NCI-H460 (cell line): Measurements from ENCODE around the gene COL15A1. TPM values are rescaled to one million over a fixed set of nuclear protein-coding genes. Genes with fewer than 3 reads are reported as not detected.
"Not testable (repeated sequence)": the region's sequence is repeated elsewhere in the genome, so short reads cannot be mapped to it uniquely, and the experiment has no call there.

Source experiments
- DNase-seq: peaks from one replicate; pipeline ENCODE4 v3.0.0-alpha.2; 2016; ENCODE audit warnings: low read depth; ENCODE audit errors: extremely low read depth
- total RNA-seq: library from RNA; depleted of rRNA; stranded (reverse); fragments of >200 nt; shearing (Covaris generic); gene quantifications from 2 replicates; pipeline ENCODE4 v1.2.3, GENCODE V29; 2014

Gene COL15A1
- total RNA-seq, 1 experiment from 2014 or later: 1.0 TPM

DNA sequence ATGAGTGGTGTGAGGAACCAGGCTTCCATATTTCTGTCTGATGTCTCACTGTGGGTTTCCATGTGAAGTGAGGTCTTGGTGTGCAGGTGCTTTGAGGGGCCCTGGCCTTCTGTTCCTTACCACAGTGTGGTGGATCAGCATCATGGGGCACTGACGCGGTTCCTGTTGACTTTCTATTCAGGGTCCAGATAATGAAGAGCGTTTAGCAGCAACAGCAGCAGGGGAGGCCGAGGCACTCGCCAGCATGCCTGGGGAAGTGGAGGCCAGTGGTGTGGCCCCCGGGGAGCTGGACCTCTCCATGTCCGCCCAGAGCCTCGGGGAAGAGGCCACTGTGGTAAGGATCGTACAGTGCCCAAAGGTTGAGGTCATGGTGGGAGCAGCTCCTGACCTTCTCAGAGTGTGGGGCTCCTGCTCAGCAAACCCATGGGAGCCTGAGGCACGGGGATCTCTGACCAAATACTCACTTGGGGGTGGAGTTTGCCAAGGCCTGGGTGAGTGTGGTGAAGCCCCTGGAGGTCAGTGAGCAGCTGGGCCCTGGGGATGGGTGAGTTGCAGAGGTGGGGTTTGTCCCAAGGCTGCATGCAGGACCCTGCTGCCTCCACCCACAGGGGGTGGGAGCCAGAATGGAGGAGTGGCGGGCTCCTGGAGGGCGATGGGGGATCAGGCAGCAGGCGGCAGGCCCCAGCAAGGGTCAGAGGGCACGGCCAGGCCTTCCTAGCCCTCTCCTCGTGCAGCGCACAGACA is 61.2 kb downstream of the COL15A1 start:
- no peak for DNase-seq

DNA sequence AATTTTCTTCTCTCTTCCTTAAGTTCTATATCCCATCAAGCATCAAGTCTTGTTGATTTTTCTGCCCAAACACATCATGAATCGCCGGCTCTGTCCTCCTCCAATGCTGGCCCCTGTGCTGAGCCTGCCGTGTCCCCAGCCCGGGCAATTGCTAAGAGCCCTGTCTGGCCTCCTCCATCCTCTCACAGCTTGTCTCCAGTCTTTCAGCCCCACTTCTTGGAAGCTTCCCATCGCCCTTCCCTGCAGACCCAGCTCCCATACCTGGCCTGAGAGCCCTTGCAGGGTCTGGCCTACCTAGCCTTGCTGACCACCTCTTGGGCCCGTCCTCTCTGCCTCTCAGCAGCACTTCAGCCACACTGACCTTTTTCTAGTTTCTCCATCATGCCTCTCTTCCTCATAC is 61.9 kb downstream of the COL15A1 start:
- DNase-seq: no peak

DNA sequence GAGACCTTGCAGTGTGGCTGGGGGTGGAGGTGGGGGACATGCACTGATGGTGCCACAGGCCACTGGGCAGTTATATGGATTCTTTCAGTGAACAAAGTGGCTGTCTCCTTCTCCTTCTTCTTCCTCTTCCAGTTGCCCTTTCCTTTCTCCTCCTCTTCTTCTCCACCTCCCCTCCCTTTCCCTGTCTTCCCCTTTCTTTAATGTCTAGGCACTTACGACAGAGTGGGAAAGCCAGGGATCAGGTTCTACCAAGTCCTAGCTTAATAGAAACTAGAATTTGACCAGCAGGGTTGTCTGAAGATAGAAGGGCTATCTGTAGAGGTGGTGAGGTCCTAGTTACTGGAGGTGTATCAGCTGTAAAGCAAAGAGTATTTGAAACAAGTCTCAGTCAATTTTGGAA is 62.8 kb downstream of the COL15A1 start:
- DNase-seq: no peak

DNA sequence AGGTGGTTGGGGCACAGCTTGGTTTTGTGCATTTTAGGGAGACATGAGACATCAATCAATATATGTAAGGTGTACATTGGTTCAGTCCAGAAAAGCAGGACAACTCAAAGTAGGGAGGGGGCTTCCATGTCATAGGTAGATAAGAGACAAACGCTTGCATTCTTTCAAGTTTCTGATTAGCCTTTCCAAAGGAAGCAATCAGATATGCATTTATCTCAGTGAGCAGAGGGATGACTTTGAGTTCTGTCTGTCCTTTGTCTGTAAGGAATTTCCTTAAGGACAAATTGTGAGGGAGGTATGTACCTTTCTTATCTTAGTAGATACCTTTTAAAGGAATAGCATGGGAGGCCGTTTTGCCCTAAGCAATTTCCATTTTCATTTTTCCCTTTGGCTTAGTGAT is 63.3 kb downstream of the COL15A1 start:
- no peak for DNase-seq

DNA sequence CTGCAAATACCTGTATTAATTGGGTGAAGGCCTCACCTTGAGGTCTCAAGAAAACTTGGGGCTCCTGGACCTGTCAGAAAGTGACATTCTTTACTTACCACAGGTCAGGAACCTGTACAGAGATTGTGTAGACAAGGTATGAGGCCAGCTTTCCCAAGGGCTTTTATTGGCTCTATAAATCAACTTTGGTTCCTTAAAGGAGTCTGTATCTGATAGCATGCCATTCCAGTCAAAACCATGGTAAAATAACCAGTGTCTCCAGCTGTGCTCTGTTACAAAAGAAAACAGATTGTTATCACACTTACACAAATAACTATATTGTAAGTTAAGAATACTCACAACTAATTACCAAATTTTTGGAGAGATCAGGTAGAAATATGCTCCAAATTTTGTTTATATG is 64.5 kb downstream of the COL15A1 start:
- no peak for DNase-seq

DNA sequence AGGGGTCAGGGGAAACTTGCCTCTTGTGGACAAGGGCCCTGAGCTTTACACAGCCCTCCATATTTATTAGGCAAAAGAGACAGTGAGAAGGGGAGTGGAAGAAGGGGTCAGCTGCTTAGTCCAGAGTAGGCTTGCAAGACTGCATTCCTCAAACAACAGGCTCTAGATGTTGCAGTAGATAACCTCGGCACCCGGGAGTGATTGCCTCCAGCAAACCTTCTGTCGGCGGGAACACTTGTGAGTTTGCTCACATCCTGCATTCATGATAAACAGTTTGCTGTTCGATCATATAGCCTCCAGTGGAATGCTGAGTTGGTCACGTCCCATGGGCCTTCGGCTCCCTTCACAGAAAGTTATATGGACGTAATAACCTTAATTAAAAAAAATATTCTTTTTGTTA is 66.7 kb downstream of the COL15A1 start:
- DNase-seq: not testable (repeated sequence)

DNA sequence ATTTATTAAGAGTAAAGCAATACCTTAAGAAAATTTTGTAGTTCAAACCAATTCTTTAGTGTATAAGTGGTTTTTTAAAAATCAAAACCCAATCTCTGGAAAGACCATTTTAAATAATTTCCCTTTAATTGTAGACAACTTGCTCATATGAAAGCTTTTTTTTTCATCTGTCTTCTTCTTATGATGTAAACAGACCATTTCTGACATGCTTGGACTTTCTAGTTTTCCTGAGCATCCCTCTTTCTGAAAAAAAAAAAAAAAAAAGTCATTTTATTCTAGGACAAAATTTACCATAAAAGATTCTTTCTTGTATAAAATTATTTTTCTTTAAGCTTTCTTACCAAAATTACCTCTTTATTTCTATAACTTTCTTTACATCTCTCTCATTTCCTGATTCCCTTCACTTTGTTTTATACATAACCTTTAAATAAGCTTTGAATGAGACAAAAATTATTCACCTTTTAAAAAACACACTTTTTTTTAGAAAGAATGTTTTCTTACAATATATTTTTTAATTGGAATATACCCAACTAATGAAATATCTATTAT is 67.5 kb downstream of the COL15A1 start:
- peak; percentile 12 for DNase-seq

DNA sequence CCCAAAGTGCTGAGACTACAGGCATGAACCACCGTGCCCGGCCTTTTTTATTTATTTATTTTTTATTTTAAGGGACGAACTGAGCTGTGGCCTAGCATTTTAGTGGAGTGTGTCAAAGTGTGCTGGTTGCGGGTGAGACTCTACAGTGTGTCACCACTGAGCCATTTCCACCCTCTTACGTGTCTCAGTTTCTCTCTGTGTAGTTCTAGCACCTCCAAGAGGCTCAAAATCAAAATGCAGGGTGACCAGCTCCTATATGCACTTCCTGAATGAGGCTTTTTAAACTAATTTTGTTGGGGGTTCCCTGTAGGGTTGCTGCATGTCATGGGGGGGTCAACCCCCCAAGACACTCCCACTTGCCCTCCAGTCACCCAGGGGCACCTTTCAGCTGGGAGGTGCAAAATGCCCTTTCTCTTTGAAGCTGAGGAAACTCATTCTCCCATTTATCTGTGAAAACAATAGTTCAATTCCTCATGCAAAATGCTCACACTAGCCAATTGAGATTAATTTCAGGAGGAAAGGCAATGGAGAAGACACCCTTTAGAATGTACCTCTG is 69.3 kb downstream of the COL15A1 start:
- DNase-seq: peak; percentile 17

DNA sequence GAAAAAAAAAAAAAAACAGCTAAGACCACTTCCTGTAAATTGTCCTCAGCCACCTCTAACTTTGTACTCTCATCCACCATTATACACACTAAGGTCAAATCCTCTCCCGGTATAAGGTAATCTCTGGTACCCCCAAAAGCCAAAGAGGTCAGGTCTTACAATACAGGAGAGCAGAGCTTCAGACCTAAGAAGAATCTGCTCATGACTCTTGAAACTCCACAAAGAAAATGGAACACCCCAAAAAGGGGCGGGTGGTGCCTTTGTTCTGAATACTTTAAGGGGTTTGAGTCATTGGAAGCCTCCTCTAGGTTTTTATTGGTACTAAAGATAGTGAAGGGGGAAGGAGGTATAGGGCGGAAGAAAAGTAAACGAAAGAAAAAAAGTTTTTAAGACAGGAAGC is 69.8 kb downstream of the COL15A1 start:
- no peak for DNase-seq

DNA sequence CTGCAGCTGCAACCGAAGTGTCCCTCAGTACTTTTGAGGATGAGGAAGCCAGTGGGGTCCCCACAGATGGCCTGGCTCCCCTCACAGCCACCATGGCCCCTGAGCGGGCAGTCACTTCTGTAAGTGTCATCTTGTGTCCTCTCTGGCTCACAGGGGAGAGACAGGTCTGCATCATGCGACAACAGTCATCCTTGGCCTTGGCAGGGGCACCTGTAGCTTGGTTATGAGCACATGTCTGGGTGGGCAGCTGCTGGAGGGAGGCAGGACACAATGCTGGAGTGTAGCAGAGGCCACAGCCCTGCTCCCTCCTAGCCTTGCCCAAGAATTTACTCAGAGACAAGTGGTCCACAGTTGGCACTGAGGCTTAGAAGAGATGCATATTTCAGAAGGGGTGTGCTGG is 71.7 kb downstream of the COL15A1 start:
- DNase-seq: no peak

DNA sequence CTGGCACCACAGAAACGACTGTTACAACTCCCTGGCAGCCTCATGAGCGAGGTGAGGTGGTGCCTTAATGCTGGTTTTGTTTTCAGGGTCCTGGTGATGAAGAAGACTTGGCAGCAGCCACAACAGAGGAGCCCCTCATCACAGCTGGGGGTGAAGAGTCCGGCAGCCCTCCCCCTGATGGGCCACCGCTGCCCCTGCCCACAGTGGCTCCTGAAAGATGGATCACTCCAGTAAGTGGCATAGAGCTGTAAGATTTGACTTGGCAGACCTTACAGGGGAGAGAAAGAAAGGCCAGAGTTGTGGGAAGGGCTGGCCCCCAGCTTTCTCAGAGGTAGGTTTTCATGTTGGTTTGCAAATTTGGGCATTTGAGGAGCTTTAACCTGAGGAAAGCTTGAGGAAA is 72.2 kb downstream of the COL15A1 start:
- no peak for DNase-seq

DNA sequence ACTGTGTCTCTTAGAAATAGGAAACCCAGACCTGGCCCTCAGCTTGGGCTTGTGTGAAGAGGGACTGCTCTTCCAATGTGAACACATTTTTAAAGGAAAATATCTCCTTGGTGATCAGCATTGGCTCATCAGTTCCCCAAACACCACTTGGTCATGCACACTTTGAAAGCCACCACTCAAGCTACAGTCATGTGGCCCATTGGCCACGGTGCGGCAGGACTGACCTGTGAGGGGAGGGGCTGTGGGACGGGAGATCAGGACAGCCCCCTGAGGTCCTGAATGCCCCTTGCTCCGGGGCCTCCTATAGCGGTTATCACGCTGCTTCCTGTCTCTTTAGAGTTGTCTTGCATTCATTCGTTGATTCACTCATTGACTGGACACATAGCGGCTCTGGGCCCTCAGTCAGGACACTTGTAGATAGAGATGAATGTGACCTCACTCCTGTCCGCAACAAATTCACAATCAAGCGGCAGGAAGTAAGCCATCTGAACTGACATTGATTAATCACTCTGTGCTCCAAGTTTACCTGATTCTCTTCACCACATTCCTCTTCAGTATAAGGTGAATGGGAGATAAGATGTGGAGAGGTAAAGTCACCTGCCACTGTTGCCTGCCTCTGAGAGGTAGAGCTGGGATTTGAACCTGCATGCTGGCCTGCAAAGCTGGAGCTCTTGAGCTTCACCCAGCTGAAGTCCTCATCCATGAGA is 73.1 kb downstream of the COL15A1 start:
- DNase-seq: no peak

DNA sequence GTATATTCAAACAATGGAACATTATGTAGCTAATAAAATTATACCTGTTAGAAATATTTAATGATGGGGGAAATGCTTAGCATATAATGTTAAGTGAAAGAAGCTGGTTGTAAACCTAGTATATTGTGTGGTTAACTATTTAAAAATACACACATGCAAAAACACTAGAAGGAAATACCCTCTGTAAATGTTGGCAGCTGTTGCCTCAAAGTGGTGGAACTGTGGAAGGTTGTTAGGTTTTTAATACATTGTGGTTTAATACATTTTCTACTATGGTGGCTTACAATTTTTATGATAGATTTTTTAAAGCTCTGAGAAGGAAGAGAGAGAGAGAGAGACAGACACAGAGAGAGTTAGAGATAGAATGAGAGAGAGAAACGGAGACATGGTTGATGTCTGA is 74.9 kb downstream of the COL15A1 start:
- DNase-seq: no peak

DNA sequence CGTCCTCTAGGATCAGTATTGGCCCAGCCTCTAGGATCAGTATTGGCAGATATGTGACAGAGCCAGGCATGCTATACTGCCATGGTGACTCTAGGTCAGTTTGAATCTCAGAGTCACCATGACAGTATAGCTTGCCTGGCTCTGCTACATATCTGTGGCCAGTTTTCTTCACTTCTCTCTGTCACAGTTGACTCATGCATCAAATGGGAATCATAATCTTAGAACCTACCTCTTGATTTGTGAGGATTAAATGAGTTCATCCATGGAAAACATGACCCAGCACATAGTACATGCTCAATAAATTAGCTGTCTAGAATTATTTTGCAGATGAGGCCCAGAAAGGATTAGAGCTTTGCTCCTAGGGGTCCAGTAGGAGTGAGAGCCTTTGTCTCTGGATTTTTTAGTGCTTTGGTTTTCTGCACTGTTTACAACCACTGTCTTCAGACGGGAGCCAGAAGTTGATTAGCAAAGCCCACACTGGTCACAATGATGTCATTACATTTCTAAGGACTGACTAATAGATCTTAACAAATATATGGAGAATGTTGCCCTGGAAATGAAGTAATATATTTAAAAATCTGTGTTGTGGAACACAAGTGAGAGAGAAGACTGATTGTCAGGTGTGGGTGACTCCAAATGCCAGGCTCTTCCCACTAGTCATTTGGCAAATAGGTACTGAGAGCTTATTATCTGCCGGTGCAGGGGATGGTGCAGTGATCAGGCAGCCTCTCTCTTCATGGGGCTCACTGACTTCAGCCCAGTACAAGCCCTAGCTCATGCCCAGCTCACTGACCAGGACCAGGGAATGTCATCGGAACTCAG is 76.0 kb downstream of the COL15A1 start:
- peak; percentile 91 for DNase-seq

DNA sequence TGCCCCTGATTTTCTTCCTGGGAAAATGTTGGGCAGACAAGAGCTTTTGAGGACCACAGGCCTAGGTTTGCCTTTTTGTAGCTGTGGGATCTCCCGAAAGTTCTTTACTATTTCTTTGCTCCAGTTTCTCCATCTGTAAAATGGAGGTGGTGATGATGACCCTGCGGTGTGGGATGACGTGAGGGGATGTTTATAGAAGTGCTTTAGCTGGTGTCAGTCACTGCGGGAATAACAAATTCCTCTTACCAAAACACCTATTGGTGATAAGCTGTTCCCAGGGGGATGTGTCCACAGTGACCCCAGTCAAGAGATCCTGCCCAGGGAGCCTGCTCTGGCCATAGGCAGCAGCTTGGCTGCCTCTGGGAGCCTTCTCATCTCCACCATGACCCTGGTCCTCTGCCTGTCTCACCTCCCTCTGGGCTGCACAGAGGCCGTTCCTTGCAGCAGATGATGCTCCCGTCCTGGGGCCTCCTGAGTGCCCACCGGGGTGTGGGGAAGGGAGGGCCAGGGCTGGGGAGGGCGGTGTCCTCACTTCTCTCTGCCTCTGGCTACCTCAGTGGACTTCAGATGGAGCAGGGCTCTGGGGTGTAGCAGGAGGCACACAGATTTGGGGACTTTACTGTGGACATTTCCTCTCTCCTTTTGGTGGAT is 77.2 kb downstream of the COL15A1 start:
- DNase-seq: no peak

DNA sequence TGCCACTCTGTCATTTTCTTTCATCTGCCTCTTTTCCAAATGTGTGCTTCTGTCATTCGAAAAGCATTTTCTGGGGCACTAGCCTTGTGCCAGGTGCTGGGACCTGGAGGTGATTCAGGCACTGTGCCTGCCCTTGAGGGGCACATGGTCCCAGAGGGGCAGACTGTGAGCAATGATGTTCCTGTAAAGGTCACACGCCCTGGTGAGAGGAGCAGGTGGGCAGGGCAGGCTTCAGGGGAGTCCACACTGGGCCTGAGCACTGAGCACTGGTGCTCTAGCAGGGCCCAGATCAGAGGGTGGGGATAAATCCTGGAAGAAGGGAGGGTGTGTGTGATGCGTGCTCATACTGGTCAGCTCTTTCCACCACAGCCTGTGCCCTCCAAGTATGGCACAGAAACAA is 77.8 kb downstream of the COL15A1 start:
- DNase-seq: no peak

DNA sequence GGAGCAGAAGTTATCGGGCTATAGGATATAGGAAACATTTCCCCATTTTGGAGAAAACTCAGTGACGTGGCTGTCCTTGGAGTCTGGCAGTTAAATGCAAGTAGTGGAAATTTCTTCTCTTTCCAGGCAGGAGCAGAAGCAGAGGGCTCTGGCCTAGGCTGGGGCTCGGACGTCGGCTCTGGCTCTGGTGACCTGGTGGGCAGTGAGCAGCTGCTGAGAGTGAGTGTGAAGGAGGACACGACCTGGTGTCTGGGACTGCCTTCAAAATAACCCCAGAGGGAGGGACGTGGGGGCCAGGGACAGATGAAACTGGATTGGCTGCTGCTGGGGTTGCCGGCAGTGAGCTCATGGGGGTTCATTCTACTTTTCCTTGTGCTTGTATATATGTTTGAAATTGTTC is 79.5 kb downstream of the COL15A1 start:
- DNase-seq: no peak

DNA sequence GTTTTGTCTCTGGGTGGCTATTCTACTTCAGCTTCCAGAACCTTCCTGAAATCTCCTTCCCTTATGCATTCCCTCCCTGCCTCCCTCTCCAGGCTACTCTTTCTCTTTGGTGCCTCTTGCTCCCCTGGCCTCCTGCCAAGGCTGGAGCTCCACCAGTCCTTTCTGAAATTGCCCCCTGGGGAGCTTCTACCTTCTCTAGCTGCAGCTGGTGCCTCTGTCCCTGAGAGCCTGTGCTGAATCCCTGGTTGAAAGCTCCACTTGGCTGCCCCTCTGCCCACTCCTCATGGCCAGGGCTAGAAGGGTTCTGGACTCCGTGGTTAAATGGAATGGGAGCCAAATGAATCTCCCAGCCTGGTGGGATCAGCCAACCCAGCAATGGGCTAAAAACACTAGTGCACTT is 80.1 kb downstream of the COL15A1 start:
- no peak for DNase-seq

DNA sequence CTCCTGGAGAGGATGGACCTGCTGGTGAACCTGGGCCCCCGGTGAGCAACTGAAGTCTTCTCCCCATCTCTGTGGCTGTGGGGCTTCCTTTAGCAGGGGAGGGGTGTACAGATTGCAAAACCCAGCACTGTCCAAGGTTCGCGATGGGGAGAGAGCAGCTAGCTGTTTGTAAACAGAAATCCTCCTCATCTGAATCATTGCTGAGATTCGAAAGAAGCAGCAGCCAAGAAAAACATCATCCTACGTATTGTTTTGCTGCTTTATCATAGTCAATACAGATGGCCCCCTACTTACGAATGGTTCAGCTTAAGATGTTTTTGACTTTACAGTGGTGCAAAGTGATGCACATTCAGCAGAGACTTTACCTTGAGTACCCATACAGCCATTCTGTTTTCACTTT is 81.3 kb downstream of the COL15A1 start:
- DNase-seq: peak; percentile 51

DNA sequence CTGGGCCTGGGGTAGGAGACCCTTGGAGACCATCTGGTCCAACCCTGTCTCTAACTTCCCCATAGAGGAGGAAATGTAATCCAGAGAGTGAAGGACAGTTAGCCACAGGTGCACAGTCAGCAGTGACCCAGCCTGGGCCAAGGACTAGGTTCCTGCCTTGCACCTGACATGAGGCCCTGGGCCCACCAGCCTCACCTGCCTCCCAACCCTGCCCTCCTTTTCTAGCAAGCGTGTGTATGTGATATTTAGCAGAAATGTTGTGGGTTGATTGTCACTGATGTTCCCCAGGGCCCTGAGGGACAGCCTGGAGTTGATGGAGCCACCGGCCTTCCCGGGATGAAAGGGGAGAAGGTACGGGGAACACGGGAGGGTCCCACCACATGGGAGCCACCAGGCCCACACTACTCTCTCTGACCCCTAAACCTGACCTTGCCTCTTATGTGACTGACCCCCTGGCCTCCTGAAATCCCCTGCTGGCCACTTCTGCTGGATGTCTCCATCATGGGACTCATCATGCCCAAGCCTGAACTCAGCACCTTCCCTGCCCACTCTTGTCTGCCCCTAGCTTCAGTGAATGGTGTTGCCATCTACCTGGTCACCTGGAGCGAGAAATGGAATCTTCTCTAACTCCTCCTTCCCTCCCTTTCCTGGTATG is 82.0 kb downstream of the COL15A1 start:
- no peak for DNase-seq
